HepG2 (cell line): ENCODE data around the gene TRMT2A. TPM values are rescaled to one million over a fixed set of nuclear protein-coding genes. Genes with fewer than 3 reads are reported as not detected.

Experiments
- DNMT3B ChIP-seq: conservative IDR thresholded peaks from 2 replicates; pipeline ENCODE4 v1.6.1; 2016; ENCODE audit warnings: missing biosample characterization, control low read depth
- FOXA3 ChIP-seq: IDR thresholded peaks from 2 replicates; pipeline ENCODE4 v1.6.1; 2016; ENCODE audit warnings: missing genetic modification reagents, missing compliant biosample characterization
- GABPA ChIP-seq, 2 experiments: IDR thresholded peaks; 2 replicates each; pipeline ENCODE4 v1.6.1; 2011 to 2016; ENCODE audit warnings: low read depth in 2 of 2, low read length in 1 of 2, missing biosample characterization in 1 of 2, missing genetic modification characterization in 1 of 2
- GATAD1 ChIP-seq: IDR thresholded peaks from 2 replicates; pipeline ENCODE4 v1.6.1; 2016; ENCODE audit warnings: missing genetic modification reagents, missing compliant biosample characterization
- HMG20B ChIP-seq: conservative IDR thresholded peaks from 2 replicates; pipeline ENCODE4 v1.6.1; 2016; ENCODE audit warnings: missing genetic modification reagents, missing compliant biosample characterization
- POLR2AphosphoS5 ChIP-seq: IDR thresholded peaks from 2 replicates; pipeline ENCODE4 v1.6.1; 2012; ENCODE audit warnings: low read depth, low read length
- POLR2G ChIP-seq: fragments of 200-400 bp; formaldehyde crosslinking; IDR thresholded peaks from 2 replicates; pipeline ENCODE4 v1.6.1; 2018; ENCODE audit warnings: mild to moderate bottlenecking, low read depth, low read length, moderate library complexity
- SRSF4 ChIP-seq: fragments of 200-400 bp; formaldehyde crosslinking; IDR thresholded peaks from one replicate; pipeline ENCODE4 v1.6.1; 2018; ENCODE audit warnings: mild to moderate bottlenecking, low read depth, low read length, moderate library complexity; ENCODE audit not compliant: poor library complexity, severe bottlenecking
- TAF1 ChIP-seq: sonication (generic); formaldehyde crosslinking; IDR thresholded peaks from 2 replicates; pipeline ENCODE4 v1.4.0; 2020; ENCODE audit warnings: missing genetic modification reagents
- ZBTB1 ChIP-seq: sonication (generic); formaldehyde crosslinking; IDR thresholded peaks from 2 replicates; pipeline ENCODE4 v1.4.0; 2020; ENCODE audit warnings: missing genetic modification reagents, borderline replicate concordance
- ZNF547 ChIP-seq: sonication (generic); formaldehyde crosslinking; IDR thresholded peaks from 2 replicates; pipeline ENCODE4 v1.5.1; 2020; ENCODE audit warnings: mild to moderate bottlenecking, missing genetic modification reagents
- ZNF816 ChIP-seq: sonication (generic); formaldehyde crosslinking; IDR thresholded peaks from 2 replicates; pipeline ENCODE4 v1.8.0; 2022; ENCODE audit warnings: missing genetic modification reagents, mild to moderate bottlenecking, borderline replicate concordance
- polyA plus RNA-seq, 8 experiments: library from polyadenylated mRNA; depleted of rRNA in 3 of 8; stranded (reverse) in 7 of 8; unstranded in 1 of 8; fragments of >200 nt; fragmentation: Illumina TruSeq in 4 of 8; extraction: Trizol in 4 of 8; gene quantifications; 2 replicates each; pipeline versions ENCODE4 v1.2.1 to v1.2.3, GENCODE V29; 2011 to 2016; ENCODE audit warnings: low read depth in 4 of 8, missing spikeins in 1 of 8, mixed read lengths in 1 of 8; ENCODE audit not compliant: insufficient read depth in 1 of 8
- total RNA-seq, 5 experiments: library from RNA; depleted of rRNA; stranded (reverse); fragments of >200 nt; fragmentation: Illumina TruSeq; extraction: Trizol; gene quantifications; 2 replicates each; pipeline ENCODE4 v1.2.3, GENCODE V29; 2016; ENCODE audit warnings: low read depth in 1 of 5
- TF ChIP-seq, protein P1 (sequence below): IDR thresholded peaks from 2 replicates; pipeline ENCODE4 v1.6.1; 2016; ENCODE audit warnings: mild to moderate bottlenecking
- TF ChIP-seq, protein P2 (sequence below): sonication (generic); formaldehyde crosslinking; IDR thresholded peaks from 2 replicates; pipeline ENCODE4 v1.5.0; 2020; ENCODE audit warnings: missing genetic modification reagents
- TF ChIP-seq, protein P3 (sequence below): sonication (generic); formaldehyde crosslinking; conservative IDR thresholded peaks from 2 replicates; pipeline ENCODE4 v1.8.1; 2023; ENCODE audit warnings: missing genetic modification reagents
- TF ChIP-seq, protein P4 (sequence below): sonication (generic); formaldehyde crosslinking; IDR thresholded peaks from 2 replicates; pipeline ENCODE4 v1.5.0; 2020; ENCODE audit warnings: missing genetic modification reagents, mild to moderate bottlenecking, borderline replicate concordance
- TF ChIP-seq, protein P5 (sequence below): IDR thresholded peaks from 2 replicates; pipeline ENCODE4 v1.6.1; 2016
- TF ChIP-seq, protein P6 (sequence below): sonication (generic); formaldehyde crosslinking; IDR thresholded peaks from 2 replicates; pipeline ENCODE4 v1.4.0; 2020; ENCODE audit warnings: missing genetic modification reagents, low read depth, mild to moderate bottlenecking, borderline replicate concordance
- TF ChIP-seq, protein P7 (sequence below): IDR thresholded peaks from 2 replicates; pipeline ENCODE4 v1.6.1; 2012; ENCODE audit warnings: low read depth, low read length, improper control_type of control experiment

Gene TRMT2A
- total and polyA plus RNA-seq, 2 of the 13 experiments (the other 11 are each of a cell fraction or from before 2014, with no cell fraction given) = 24.0 to 30.3 TPM

DNA sequence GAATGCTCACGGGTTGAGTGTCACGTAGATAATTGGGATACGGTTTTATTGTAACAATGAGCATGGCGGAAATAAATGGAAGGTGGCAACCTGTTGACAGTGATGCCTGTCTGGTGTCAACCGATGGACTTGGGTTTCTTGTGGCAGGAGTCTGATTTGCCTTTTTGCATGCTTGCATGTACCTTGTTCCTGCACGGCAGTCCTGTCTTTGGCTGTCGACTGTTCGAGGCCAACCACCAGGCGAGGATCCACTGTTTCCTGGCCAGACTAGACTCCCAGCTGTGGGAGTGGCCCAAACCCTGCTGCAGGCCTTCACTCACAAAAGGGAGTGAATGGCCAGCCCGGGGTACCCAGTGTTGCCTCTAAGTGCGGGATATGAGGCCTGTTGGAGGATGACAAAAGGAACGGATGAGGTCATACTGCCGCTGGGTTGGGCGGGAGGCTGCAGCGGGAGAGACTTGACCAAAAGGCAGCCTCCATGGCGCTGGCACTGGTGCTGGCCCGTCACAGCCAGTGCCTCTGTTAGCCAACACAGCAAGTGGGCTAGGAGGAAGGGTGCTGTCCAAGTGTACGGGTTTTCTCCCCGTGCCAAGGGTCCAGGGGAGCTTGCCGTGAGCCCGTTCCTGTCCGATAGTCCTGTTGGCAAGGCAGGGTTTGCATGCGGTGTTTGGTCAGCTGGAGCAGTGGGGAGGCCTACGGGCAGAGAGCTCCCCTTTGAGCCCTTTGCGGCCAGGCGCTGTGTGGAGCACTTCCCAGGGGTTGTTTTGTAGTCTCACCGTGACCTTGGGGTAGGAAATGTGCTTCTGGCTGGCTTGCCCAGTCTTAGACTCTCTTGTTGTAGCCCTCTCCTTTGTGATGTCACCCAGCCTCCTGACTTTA is 36.0 kb downstream of the TRMT2A start (continued):
- TF ChIP-seq, protein P1, sequence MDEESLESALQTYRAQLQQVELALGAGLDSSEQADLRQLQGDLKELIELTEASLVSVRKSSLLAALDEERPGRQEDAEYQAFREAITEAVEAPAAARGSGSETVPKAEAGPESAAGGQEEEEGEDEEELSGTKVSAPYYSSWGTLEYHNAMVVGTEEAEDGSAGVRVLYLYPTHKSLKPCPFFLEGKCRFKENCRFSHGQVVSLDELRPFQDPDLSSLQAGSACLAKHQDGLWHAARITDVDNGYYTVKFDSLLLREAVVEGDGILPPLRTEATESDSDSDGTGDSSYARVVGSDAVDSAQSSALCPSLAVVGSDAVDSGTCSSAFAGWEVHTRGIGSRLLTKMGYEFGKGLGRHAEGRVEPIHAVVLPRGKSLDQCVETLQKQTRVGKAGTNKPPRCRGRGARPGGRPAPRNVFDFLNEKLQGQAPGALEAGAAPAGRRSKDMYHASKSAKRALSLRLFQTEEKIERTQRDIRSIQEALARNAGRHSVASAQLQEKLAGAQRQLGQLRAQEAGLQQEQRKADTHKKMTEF (CRISPR knock-in tag) = 0 out of 2 replicates have a peak, but pooled peaks have one; percentile 52
- TF ChIP-seq ZNF547 (CRISPR knock-in tag) (peak; percentile 67; the same call in 1 of the 2 replicates), POLR2AphosphoS5 (no peak), ZBTB1 (CRISPR knock-in tag) (no peak), ZNF816 (CRISPR knock-in tag) (no peak), TAF1 (CRISPR knock-in tag) (peak; percentile 7; the same call in 1 of the 2 replicates), GATAD1 (no peak), GABPA (IDR thresholded peaks at IDR 0.05; ENCODE audit: low read depth, low read length) (no peak), GABPA (CRISPR knock-in tag; IDR thresholded peaks at IDR 0.05; ENCODE audit: low read depth) (no peak), FOXA3 (CRISPR knock-in tag) (no peak), HMG20B (CRISPR knock-in tag) (no peak), POLR2G (peak; percentile 36; the same call in 1 of the 2 replicates), DNMT3B (CRISPR knock-in tag) (0 out of 2 replicates have a peak, but pooled peaks have one; percentile 21), SRSF4 (no peak)
- TF ChIP-seq, protein P2, sequence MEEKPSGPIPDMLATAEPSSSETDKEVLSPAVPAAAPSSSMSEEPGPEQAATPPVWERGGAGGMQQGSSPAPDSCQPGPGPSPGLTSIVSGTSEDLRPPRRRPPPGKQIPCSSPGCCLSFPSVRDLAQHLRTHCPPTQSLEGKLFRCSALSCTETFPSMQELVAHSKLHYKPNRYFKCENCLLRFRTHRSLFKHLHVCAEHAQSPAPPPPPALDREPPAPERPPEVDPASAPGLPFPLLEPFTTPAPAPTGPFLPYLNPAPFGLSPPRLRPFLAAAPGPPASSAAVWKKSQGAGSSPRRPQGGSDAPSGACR = 0 out of 2 replicates have a peak, but pooled peaks have one; percentile 9
- TF ChIP-seq, protein P3, sequence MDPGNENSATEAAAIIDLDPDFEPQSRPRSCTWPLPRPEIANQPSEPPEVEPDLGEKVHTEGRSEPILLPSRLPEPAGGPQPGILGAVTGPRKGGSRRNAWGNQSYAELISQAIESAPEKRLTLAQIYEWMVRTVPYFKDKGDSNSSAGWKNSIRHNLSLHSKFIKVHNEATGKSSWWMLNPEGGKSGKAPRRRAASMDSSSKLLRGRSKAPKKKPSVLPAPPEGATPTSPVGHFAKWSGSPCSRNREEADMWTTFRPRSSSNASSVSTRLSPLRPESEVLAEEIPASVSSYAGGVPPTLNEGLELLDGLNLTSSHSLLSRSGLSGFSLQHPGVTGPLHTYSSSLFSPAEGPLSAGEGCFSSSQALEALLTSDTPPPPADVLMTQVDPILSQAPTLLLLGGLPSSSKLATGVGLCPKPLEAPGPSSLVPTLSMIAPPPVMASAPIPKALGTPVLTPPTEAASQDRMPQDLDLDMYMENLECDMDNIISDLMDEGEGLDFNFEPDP (CRISPR knock-in tag) = 0 out of 2 replicates have a peak, but pooled peaks have one; percentile 70
- TF ChIP-seq, protein P4, sequence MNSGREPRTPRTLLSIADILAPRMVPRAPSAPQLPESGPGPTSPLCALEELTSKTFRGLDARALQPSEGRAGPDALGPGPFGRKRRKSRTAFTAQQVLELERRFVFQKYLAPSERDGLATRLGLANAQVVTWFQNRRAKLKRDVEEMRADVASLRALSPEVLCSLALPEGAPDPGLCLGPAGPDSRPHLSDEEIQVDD (CRISPR knock-in tag) = no peak
- TF ChIP-seq, protein P5, sequence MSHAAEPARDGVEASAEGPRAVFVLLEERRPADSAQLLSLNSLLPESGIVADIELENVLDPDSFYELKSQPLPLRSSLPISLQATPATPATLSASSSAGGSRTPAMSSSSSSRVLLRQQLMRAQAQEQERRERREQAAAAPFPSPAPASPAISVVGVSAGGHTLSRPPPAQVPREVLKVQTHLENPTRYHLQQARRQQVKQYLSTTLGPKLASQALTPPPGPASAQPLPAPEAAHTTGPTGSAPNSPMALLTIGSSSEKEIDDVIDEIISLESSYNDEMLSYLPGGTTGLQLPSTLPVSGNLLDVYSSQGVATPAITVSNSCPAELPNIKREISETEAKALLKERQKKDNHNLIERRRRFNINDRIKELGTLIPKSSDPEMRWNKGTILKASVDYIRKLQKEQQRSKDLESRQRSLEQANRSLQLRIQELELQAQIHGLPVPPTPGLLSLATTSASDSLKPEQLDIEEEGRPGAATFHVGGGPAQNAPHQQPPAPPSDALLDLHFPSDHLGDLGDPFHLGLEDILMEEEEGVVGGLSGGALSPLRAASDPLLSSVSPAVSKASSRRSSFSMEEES (CRISPR knock-in tag) = 0 out of 2 replicates have a peak, but pooled peaks have one; percentile 15
- TF ChIP-seq, protein P6, sequence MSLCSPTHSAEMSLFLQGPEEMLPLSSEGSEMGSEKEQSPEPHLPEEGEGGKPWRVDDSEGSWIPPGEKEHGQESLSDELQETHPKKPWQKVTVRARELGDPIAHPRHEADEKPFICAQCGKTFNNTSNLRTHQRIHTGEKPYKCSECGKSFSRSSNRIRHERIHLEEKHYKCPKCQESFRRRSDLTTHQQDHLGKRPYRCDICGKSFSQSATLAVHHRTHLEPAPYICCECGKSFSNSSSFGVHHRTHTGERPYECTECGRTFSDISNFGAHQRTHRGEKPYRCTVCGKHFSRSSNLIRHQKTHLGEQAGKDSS (CRISPR knock-in tag) = 0 out of 2 replicates have a peak, but pooled peaks have one; percentile 63
- TF ChIP-seq, protein P7, sequence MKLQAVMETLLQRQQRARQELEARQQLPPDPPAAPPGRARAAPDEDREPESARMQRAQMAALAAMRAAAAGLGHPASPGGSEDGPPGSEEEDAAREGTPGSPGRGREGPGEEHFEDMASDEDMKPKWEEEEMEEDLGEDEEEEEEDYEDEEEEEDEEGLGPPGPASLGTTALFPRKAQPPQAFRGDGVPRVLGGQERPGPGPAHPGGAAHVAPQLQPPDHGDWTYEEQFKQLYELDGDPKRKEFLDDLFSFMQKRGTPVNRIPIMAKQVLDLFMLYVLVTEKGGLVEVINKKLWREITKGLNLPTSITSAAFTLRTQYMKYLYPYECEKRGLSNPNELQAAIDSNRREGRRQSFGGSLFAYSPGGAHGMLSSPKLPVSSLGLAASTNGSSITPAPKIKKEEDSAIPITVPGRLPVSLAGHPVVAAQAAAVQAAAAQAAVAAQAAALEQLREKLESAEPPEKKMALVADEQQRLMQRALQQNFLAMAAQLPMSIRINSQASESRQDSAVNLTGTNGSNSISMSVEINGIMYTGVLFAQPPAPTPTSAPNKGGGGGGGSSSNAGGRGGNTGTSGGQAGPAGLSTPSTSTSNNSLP = no peak
